GM12864 (cell line): ENCODE data around the gene PSMD12.

ENCODE experiments used
- DNase-seq: peaks from one replicate; pipeline ENCODE4 v3.0.0-alpha.2; 2011; ENCODE audit warnings: low read depth
- H3K4me3 ChIP-seq: 2 replicates; pipeline ENCODE4 v1.5.1; 2011; ENCODE audit warnings: mild to moderate bottlenecking, low read depth, low read length, control low read depth
- CTCF ChIP-seq: IDR thresholded peaks from 2 replicates; pipeline ENCODE4 v1.5.1; 2011; ENCODE audit warnings: low read depth, mild to moderate bottlenecking, moderate library complexity, low read length, control low read depth, inconsistent platforms; ENCODE audit errors: missing control alignments

Gene PSMD12

GRCh38 chr17:67297454-67297960 lies 68.9 kb downstream of the PSMD12 start:
- no peak for DNase-seq
- no peak for TF ChIP-seq CTCF
- no peak overlapping the region for H3K4me3 ChIP-seq

- TF ChIP-seq CTCF, result no peak
- H3K4me3 ChIP-seq, result no peak overlapping the region
- no peak for DNase-seq
Observed at GRCh38 chr17:67294451-67295199, 71.8 kb downstream of the PSMD12 start.

DNA sequence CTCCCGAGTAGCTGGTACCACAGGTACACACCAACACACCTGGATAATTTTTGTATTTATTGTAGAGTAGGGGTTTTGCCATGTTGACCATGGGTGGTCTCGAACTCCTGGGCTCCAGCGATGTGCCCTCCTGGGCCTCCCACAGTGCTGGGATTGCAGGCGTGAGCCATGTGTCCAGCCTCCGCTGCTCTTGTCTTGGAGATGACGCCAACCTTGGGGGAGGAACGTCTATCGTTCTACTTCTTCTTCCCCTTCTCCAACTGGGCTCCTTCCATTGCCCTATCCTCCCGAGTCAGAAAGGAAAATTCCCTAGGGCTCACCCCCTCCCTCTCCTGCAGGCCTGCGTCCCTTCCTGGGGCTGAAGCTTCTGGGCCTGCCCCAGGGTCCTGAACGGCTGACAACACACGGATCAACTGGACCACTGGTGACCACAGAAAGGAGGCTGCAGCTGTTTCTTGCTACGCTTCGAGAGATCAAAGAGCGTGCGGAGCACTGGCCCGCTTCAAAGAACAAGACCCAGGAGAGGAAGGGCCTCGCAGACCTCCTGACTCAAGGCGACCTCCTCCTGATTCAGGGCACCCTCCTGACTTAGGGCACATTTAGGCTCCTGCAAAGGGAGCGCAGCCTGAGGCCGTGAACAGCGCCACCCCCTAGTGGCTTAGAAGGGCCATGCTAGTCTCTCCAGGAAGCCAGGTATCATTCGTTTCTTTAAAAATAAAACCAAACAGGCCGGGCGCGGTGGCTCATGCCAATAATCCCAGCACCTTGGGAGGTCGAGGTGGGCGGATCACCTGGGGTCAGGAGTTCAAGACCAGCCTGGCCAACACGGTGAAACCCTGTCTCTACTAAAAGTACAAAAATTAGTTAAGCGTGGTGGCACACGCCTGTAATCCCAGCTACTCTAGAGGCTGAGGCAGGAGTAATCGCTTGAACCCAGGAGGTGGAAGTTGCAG lies 72.8 kb downstream of the PSMD12 start:
- peak; percentile 92 for TF ChIP-seq CTCF
- no peak overlapping the region for H3K4me3 ChIP-seq
- peak; percentile 35 for DNase-seq

DNA sequence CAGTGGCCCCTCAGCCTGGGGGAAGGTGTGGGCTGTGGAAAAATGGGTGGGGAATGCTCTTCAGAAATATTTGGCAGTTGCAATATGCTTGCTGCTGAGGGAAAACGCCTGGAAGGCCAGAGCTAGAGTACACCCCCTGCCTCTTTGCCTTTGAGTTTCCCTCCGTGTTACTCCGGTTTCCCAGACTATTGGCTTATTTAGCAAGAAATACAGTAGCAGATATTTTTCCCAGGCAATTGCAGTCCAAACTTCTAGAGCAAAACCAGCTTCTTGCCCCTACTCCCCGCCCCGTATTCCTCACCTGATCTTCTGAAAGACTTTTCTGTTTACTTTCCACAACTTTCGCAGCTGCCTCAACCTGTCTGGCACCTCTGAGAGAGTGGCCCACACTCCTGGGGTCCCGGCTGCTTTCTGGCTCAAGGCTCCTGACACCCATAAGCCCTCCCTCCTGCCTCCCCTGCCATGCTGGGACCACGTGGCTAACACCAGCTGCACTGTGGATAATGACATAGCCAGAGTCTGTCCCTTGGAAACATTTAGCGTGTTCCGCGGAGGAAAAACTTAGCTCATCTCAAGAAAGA lies 75.6 kb downstream of the PSMD12 start:
- H3K4me3 ChIP-seq, result no peak overlapping the region
- DNase-seq, result no peak
- TF ChIP-seq CTCF, result no peak

DNA sequence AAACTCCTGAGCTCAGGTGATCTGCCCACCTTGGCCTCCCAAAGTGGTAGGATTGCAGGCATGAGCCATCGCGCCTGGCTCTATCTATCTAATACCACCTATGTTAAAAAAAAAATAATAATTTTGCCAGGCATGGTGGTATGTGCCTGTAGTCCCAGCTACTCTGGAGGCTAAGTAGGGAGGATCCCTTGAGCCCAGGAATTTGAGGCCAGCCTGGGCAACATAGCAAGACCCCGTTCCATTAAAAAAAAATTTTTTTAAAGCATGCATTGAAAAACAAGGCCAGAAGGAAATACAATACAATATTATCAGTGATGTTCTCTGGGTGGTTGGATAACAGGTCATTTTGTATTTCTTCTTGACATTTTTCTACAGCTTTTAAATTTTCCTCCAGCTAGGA lies 76.1 kb downstream of the PSMD12 start:
- no peak for TF ChIP-seq CTCF
- H3K4me3 ChIP-seq, result no peak overlapping the region
- no peak for DNase-seq

DNA sequence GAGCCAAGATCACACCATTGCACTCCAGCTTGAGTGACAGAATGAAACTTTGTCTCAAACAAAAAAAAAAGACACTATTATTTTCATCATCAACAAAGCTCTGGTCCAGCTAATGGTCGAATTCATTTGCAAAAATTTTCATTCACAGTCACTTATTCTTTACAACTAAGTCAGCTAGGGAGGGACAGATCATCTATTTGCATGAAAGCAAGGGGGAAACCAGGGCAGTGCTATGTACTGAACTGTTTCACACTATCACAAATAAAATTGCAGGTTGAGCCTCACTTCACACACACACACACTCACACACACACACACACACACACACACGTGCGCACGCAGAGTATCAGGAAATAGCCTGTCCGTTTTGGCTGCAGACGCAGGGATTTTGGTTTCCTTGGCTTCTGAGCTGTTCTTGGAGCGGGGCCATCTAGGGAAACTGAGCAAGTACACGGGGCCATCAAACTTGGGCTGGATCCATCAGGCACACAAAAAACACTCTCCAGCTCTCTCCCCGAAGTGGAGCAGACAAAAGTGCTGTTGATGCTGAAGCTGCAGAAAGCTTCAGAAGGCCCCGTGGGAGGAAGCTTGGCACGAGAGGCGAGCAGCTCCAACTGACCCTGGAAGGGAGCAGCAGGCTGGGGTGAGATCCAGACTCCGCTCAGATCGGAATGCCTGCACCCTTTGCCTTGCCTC lies 77.0 kb downstream of the PSMD12 start:
- H3K4me3 ChIP-seq, result no peak overlapping the region
- no peak for DNase-seq
- TF ChIP-seq CTCF, result no peak
